Thyroid gland (tissue), 4 donors: ENCODE measurements around the gene DHRS11.

ENCODE experiments used
- POLR2A ChIP-seq, 2 donors: fragments of 450-650 bp; IDR thresholded peaks; one replicate each; pipeline ENCODE4 v1.6.1; 2017; ENCODE audit warnings: antibody characterized with exemption in 2 of 2, mild to moderate bottlenecking in 2 of 2, moderate library complexity in 1 of 2
- TF ChIP-seq, protein P1 (sequence below), 6 experiments: fragments of 200-600 bp in 3 of 6; fragments of 450-650 bp in 3 of 6; sonication (generic) in 3 of 6; IDR thresholded peaks; one replicate each; pipeline ENCODE4 v1.5.1; 2016 to 2019; ENCODE audit warnings: antibody characterized with exemption in 6 of 6, mild to moderate bottlenecking in 2 of 6, inconsistent platforms in 1 of 6, moderate library complexity in 1 of 6

DNA sequence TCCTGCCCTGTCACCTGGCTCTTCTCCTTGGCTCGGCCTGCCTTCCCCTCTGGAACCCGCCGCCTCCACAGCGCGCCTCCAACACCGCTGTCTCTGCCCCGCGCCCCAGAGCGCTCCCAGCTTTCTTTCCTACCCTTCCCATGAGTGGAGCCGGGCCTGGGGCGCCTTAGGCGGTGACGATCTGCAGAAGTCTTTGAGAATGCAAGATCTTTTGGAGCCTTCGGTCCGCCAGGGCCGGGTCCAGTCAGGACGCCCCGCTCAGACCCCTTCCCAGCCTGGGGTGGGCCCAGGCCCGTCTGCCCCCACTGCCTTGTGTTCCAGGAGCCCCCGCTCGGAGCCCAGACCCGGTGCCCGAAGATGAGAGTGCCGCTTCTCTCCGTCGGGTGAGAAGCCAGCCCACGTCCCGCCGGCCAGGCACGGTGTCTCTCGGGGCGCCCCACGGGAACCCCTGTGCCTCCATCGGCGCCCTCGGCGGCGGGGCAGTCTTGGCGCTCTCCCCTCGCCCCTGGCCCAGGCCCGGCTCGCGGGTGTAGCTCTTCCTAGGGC is 49.7 kb downstream of the DHRS11 start:
- no peak for TF ChIP-seq POLR2A (IDR thresholded peaks at IDR 0.05)
- TF ChIP-seq, protein P1, sequence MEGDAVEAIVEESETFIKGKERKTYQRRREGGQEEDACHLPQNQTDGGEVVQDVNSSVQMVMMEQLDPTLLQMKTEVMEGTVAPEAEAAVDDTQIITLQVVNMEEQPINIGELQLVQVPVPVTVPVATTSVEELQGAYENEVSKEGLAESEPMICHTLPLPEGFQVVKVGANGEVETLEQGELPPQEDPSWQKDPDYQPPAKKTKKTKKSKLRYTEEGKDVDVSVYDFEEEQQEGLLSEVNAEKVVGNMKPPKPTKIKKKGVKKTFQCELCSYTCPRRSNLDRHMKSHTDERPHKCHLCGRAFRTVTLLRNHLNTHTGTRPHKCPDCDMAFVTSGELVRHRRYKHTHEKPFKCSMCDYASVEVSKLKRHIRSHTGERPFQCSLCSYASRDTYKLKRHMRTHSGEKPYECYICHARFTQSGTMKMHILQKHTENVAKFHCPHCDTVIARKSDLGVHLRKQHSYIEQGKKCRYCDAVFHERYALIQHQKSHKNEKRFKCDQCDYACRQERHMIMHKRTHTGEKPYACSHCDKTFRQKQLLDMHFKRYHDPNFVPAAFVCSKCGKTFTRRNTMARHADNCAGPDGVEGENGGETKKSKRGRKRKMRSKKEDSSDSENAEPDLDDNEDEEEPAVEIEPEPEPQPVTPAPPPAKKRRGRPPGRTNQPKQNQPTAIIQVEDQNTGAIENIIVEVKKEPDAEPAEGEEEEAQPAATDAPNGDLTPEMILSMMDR (IDR thresholded peaks at IDR 0.05): no peak
